Thoracic aorta (tissue), 2 donors: Measurements from ENCODE around the gene ZCCHC12. TPM values are rescaled to one million over a fixed set of nuclear protein-coding genes. Genes with fewer than 3 reads are reported as not detected.

ENCODE experiments used
- ATAC-seq: fragments of 150-250 bp; one replicate; pipeline ENCODE4 v1.8.0; 2017; ENCODE audit warnings: low read depth; ENCODE audit not compliant: insufficient number of reproducible peaks, low FRiP score
- DNase-seq: peaks from one replicate; pipeline ENCODE4 v3.0.0-alpha.2; 2020; ENCODE audit warnings: low spot score
- H3K27ac ChIP-seq, 2 donors: fragments of 200-600 bp; sonication (generic); 1 replicate in 1 of 2; 2 replicates in 1 of 2; pipeline ENCODE4 v1.5.1; 2016; ENCODE audit warnings: mild to moderate bottlenecking in 2 of 2, moderate library complexity in 2 of 2
- H3K27me3 ChIP-seq: fragments of 200-600 bp; sonication (generic); replicated peaks from 2 replicates; pipeline ENCODE4 v1.6.0; 2016; ENCODE audit warnings: mild to moderate bottlenecking; ENCODE audit not compliant: insufficient read depth
- H3K36me3 ChIP-seq: fragments of 200-600 bp; sonication (generic); one replicate; pipeline ENCODE4 v1.5.1; 2016
- H3K4me1 ChIP-seq, 2 donors: fragments of 200-600 bp; sonication (generic); 1 replicate in 1 of 2; 2 replicates in 1 of 2; pipeline versions ENCODE4 v1.5.1 to v1.6.0; 2016; ENCODE audit warnings: low read depth in 2 of 2, mild to moderate bottlenecking in 1 of 2; ENCODE audit not compliant: control insufficient read depth in 1 of 2
- H3K4me3 ChIP-seq: fragments of 200-600 bp; sonication (generic); 2 replicates; pipeline ENCODE4 v1.5.1; 2016; ENCODE audit warnings: mild to moderate bottlenecking
- H3K9me3 ChIP-seq: fragments of 200-600 bp; sonication (generic); 2 replicates; pipeline ENCODE4 v1.5.1; 2016
- CTCF ChIP-seq: fragments of 200-600 bp; sonication (generic); IDR thresholded peaks from one replicate; pipeline ENCODE4 v1.5.1; 2019; ENCODE audit warnings: antibody characterized with exemption
- total RNA-seq, 2 donors: library from RNA; depleted of rRNA; stranded (reverse); fragments of >200 nt; gene quantifications; one replicate each; pipeline versions ENCODE4 v1.1.0 to v1.2.3, GENCODE V29; 2016

Gene ZCCHC12
- total RNA-seq, 2 donors from 2014 or later: not detected

- Histone ChIP-seq H3K4me3 (no peak overlapping the region), H3K4me1 (peaks cover 0 to 9% of the 10 kb centered on the region in 2 donors), H3K27ac (no peak overlapping the region), H3K27me3 (no peaks in the 10 kb centered on the region), H3K36me3 (no peaks in the 10 kb centered on the region), H3K9me3 (no peaks in the 10 kb centered on the region)
- DNase-seq: no peak
- ATAC-seq: no peak
- TF ChIP-seq CTCF: no peak
Measured at GRCh38 chrX:118861338-118861737, 37.7 kb downstream of the ZCCHC12 start.

- H3K36me3 ChIP-seq: no peaks in the 10 kb centered on the region
- DNase-seq: no peak
- H3K27me3 ChIP-seq: no peaks in the 10 kb centered on the region
- H3K9me3 ChIP-seq: no peaks in the 10 kb centered on the region
- ATAC-seq: no peak
- no peak overlapping the region for H3K27ac ChIP-seq
- no peak overlapping the region for H3K4me3 ChIP-seq
- TF ChIP-seq CTCF: no peak
- peaks cover 0 to 9% of the 10 kb centered on the region in 2 donors for H3K4me1 ChIP-seq
Measured at GRCh38 chrX:118862091-118862490, 38.5 kb downstream of the ZCCHC12 start.

- TF ChIP-seq CTCF: no peak
- H3K9me3 ChIP-seq: no peaks in the 10 kb centered on the region
- H3K27ac ChIP-seq: no peak overlapping the region
- no peaks in the 10 kb centered on the region for H3K27me3 ChIP-seq
- no peaks in the 10 kb centered on the region for H3K36me3 ChIP-seq
- H3K4me3 ChIP-seq: no peak overlapping the region
- H3K4me1 ChIP-seq: peaks cover 0 to 9% of the 10 kb centered on the region in 2 donors
- DNase-seq (no peak), ATAC-seq (no peak)
Measured at GRCh38 chrX:118862979-118863378, 39.4 kb downstream of the ZCCHC12 start.

GRCh38 chrX:118864063-118864635, 40.5 kb downstream of the ZCCHC12 start:
- Histone ChIP-seq H3K36me3 (no peaks in the 10 kb centered on the region), H3K4me1 (peaks cover 0 to 9% of the 10 kb centered on the region in 2 donors), H3K9me3 (no peaks in the 10 kb centered on the region), H3K27ac (no peak overlapping the region), H3K27me3 (no peaks in the 10 kb centered on the region), H3K4me3 (no peak overlapping the region)
- no peak for TF ChIP-seq CTCF
- ATAC-seq (no peak), DNase-seq (no peak)

- DNase-seq (no peak), ATAC-seq (no peak)
- Histone ChIP-seq H3K4me3 (no peak overlapping the region), H3K9me3 (no peaks in the 10 kb centered on the region), H3K27ac (no peak overlapping the region), H3K36me3 (no peaks in the 10 kb centered on the region), H3K27me3 (no peaks in the 10 kb centered on the region), H3K4me1 (peaks cover 0 to 9% of the 10 kb centered on the region in 2 donors)
- no peak for TF ChIP-seq CTCF
Measured at GRCh38 chrX:118865231-118865630, 41.6 kb downstream of the ZCCHC12 start.
